ENCODE data around the gene LCMT2.

LCMT2 gene

GRCh38 chr15:43276563-43277200 lies 53.7 kb downstream of the LCMT2 start:
- TF ChIP-seq TAF1 (IDR thresholded peaks at IDR 0.05; ENCODE audit: borderline replicate concordance, insufficient read depth, low read length) = no peak
- TF ChIP-seq REST (IDR thresholded peaks at IDR 0.05; ENCODE audit: insufficient read depth in 1 of 2, low read depth in 2 of 2, low read length in 2 of 2) = no peak
- TF ChIP-seq POLR2AphosphoS5 (IDR thresholded peaks at IDR 0.05; ENCODE audit: low read depth, low read length) = no peak
- no peak for TF ChIP-seq FOXP2 (optimal IDR thresholded peaks at IDR 0.05; ENCODE audit: borderline replicate concordance, extremely low read depth, extremely low read length, insufficient read depth)
- TF ChIP-seq SIN3A (IDR thresholded peaks at IDR 0.05; ENCODE audit: borderline replicate concordance, insufficient read depth, low read length) = no peak

- TF ChIP-seq REST (IDR thresholded peaks at IDR 0.05; ENCODE audit: insufficient read depth in 1 of 2, low read depth in 2 of 2, low read length in 2 of 2) = no peak
- TF ChIP-seq TAF1 (IDR thresholded peaks at IDR 0.05; ENCODE audit: borderline replicate concordance, insufficient read depth, low read length) = no peak
- TF ChIP-seq FOXP2 (optimal IDR thresholded peaks at IDR 0.05; ENCODE audit: borderline replicate concordance, extremely low read depth, extremely low read length, insufficient read depth) = no peak
- TF ChIP-seq SIN3A (IDR thresholded peaks at IDR 0.05; ENCODE audit: borderline replicate concordance, insufficient read depth, low read length) = no peak
- TF ChIP-seq POLR2AphosphoS5 (IDR thresholded peaks at IDR 0.05; ENCODE audit: low read depth, low read length) = no peak
Measured at GRCh38 chr15:43275740-43276562, 54.4 kb downstream of the LCMT2 start.

- TF ChIP-seq FOXP2 (optimal IDR thresholded peaks at IDR 0.05; ENCODE audit: borderline replicate concordance, extremely low read depth, extremely low read length, insufficient read depth) (no peak), POLR2AphosphoS5 (IDR thresholded peaks at IDR 0.05; ENCODE audit: low read depth, low read length) (no peak), REST (IDR thresholded peaks at IDR 0.05; ENCODE audit: insufficient read depth in 1 of 2, low read depth in 2 of 2, low read length in 2 of 2) (no peak), TAF1 (IDR thresholded peaks at IDR 0.05; ENCODE audit: borderline replicate concordance, insufficient read depth, low read length) (no peak)
Measured at GRCh38 chr15:43274136-43274535, 56.2 kb downstream of the LCMT2 start.
